Measurements from ENCODE around the gene HNRNPA1. TPM values are rescaled to one million over a fixed set of nuclear protein-coding genes. Genes with fewer than 3 reads are reported as not detected.
"Not testable (repeated sequence)": the region's sequence is repeated elsewhere in the genome, so short reads cannot be mapped to it uniquely, and the experiment has no call there.

Gene HNRNPA1
- total and polyA plus RNA-seq, 8 donors = 652 to 4,346 (median 3,545) TPM

GRCh38 chr12:54321363-54321762 lies 40.8 kb downstream of the HNRNPA1 start:
- Histone ChIP-seq H3K4me3 (no peak overlapping the region), H3K4me1 (peaks cover 0 to 25% of the 10 kb centered on the region in 2 donors), H3K9me3 (no peaks in the 10 kb centered on the region), H3K36me3 (no peaks in the 10 kb centered on the region), H3K27ac (no peak overlapping the region), H3K27me3 (no peaks in the 10 kb centered on the region)
- no peak for DNase-seq
- TF ChIP-seq, protein P1, sequence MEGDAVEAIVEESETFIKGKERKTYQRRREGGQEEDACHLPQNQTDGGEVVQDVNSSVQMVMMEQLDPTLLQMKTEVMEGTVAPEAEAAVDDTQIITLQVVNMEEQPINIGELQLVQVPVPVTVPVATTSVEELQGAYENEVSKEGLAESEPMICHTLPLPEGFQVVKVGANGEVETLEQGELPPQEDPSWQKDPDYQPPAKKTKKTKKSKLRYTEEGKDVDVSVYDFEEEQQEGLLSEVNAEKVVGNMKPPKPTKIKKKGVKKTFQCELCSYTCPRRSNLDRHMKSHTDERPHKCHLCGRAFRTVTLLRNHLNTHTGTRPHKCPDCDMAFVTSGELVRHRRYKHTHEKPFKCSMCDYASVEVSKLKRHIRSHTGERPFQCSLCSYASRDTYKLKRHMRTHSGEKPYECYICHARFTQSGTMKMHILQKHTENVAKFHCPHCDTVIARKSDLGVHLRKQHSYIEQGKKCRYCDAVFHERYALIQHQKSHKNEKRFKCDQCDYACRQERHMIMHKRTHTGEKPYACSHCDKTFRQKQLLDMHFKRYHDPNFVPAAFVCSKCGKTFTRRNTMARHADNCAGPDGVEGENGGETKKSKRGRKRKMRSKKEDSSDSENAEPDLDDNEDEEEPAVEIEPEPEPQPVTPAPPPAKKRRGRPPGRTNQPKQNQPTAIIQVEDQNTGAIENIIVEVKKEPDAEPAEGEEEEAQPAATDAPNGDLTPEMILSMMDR (IDR thresholded peaks at IDR 0.05) = no peak
- no peak for ATAC-seq
- intact Hi-C loops (cut with DNase I) = loop anchor here in 1 of 2 donors (5.0 kb wide), 1 partner anchor 39 kb away; the partner anchor contains the start of genes CBX5 and HNRNPA1

DNA sequence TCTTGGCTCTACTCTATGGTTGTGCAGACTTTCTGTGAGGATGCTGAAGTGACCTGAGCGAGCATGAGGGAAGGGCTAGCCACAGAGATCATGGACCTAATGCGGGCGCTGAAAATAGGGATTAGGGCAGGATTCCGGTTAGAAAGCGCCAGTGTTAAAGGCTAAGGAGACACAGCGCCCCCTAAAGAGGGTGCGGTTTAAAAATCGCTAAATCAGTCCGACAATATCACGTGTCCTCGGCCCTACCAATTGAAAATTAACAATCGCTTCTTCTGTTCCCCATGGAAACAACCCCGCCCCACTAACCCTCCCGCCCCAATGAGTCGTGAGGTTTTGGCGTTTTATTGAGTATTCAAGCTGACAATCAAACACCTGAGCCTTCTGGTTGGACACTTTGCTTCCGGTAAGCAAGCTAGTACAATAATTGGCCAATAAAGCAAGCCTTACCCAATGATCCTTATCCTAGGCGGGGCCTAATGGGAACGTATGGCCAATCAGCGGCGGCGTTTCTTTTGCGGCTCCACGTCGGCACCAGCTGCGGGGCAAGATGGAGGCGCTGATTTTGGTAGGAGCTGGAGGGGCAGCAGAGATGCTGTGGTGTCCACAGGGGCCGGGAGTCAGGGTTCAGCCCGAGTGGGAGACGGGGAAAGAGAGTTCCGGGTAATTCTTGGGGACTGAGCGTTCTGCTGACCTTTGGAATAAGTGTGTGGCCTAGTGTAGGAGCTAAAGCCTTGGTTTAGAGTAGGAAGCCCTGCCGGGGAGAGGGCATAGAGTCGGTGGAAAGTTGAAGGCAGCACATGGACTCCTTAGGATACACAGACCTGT lies 44.3 kb downstream of the HNRNPA1 start, which contains the start of gene COPZ1:
TSS of gene COPZ1 (plus strand) at position 515 of the 825 bp plus-strand sequence. CDS start at position 548, 33 bp downstream.
- H3K36me3 ChIP-seq = no peaks in the 10 kb centered on the region
- peak within 1 kb of the TSS; percentile 71 to 87 for H3K4me3 ChIP-seq
- no peaks in the 10 kb centered on the region for H3K27me3 ChIP-seq
- ATAC-seq = peak; percentile 95
- peak within 1 kb of the TSS; percentile 88 for H3K27ac ChIP-seq
- H3K9me3 ChIP-seq = no peaks in the 10 kb centered on the region
- H3K4me1 ChIP-seq = peaks cover 9 to 59% of the 10 kb centered on the region in 2 donors
- peak; percentile 94 to 98 (median 95) for DNase-seq
- intact Hi-C loops (cut with DNase I) = loop anchor here in 1 of 2 donors (5.0 kb wide), 1 partner anchor 43 kb away; the partner anchor contains the start of genes CBX5 and HNRNPA1
- TF ChIP-seq, protein P1 (IDR thresholded peaks at IDR 0.05) = peak; percentile 65 to 71

DNA sequence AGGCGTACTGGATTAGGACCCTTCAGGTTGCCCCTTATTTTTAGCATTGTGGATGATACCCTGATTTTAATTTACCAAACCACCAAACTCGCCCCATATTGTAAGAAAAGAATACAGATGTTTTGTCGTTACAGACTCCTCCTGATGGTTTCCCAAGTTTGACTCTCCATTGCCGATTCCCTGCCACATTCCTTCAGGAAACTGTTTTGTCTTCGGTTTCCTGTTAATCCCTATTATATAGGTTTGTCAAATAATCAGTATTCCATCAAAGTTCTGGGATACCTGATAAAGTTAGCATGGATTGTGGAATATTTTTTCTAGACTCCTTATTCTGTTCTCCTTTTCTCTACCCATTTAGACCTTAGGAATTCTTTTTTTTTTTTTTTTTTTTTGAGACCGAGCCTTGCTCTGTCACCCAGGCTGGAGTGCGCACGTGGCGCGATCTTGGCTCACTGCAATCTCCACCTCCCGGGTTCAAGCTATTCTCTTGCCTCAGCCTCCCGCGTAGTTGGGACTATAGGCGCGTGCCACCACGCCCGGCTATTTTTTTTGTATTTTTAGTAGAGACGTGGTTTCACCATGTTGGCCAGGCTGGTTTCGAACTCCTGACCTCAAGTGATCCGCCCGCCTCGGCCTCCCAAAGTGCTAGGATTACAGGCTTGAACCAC lies 45.0 kb downstream of the HNRNPA1 start:
- H3K9me3 ChIP-seq; DNase-seq; H3K27me3 ChIP-seq; H3K36me3 ChIP-seq; intact Hi-C loops (cut with DNase I); ATAC-seq: not testable (repeated sequence)
- Histone ChIP-seq H3K27ac (peak overlapping the region; percentile 88), H3K4me3 (peak overlapping the region; percentile 71 to 87), H3K4me1 (peaks cover 10 to 67% of the 10 kb centered on the region in 2 donors)

GRCh38 chr12:54328595-54329337 lies 48.2 kb downstream of the HNRNPA1 start:
- H3K27me3 ChIP-seq = no peaks in the 10 kb centered on the region
- H3K9me3 ChIP-seq = no peaks in the 10 kb centered on the region
- ATAC-seq (no peak), DNase-seq (no peak)
- H3K36me3 ChIP-seq = no peaks in the 10 kb centered on the region
- TF ChIP-seq, protein P1 (IDR thresholded peaks at IDR 0.05) = no peak
- H3K4me1 ChIP-seq = peaks cover 10 to 84% of the 10 kb centered on the region in 2 donors
- peak overlapping the region; percentile 8 to 54 for H3K27ac ChIP-seq
- no peak overlapping the region for H3K4me3 ChIP-seq
- intact Hi-C loops (cut with DNase I) = no loop called here

- H3K9me3 ChIP-seq = no peaks in the 10 kb centered on the region
- TF ChIP-seq, protein P1 (IDR thresholded peaks at IDR 0.05) = no peak
- DNase-seq (no peak), ATAC-seq (no peak)
- H3K4me3 ChIP-seq = no peak overlapping the region
- no peaks in the 10 kb centered on the region for H3K27me3 ChIP-seq
- intact Hi-C loops (cut with DNase I) = no loop called here
- H3K27ac ChIP-seq = peak overlapping the region; percentile 8 to 54
- H3K36me3 ChIP-seq = no peaks in the 10 kb centered on the region
- H3K4me1 ChIP-seq = peaks cover 10 to 84% of the 10 kb centered on the region in 2 donors
These were observed 49.2 kb downstream of the HNRNPA1 start for GRCh38 chr12:54329759-54330158.

All from left lung (tissue), 10 donors.